Vagina (tissue), 2 donors: ENCODE data around the gene PWWP2B. TPM values are rescaled to one million over a fixed set of nuclear protein-coding genes. Genes with fewer than 3 reads are reported as not detected.

Experiments used
- DNase-seq, 2 donors: peaks; one replicate each; pipeline ENCODE4 v3.0.0-alpha.2; 2017; ENCODE audit errors: extremely low spot score in 2 of 2
- H3K27ac ChIP-seq: fragments of 200-600 bp; sonication (generic); one replicate; pipeline ENCODE4 v1.5.1; 2019
- H3K27me3 ChIP-seq: fragments of 200-600 bp; sonication (generic); one replicate; pipeline ENCODE4 v1.5.1; 2019
- H3K36me3 ChIP-seq, 2 donors: fragments of 200-600 bp; sonication (generic); one replicate each; pipeline ENCODE4 v1.5.1; 2017 to 2019
- H3K4me1 ChIP-seq: fragments of 200-600 bp; sonication (generic); one replicate; pipeline ENCODE4 v1.5.1; 2019
- H3K4me3 ChIP-seq, 2 donors: fragments of 200-600 bp; sonication (generic); 1 replicate in 1 of 2; 2 replicates in 1 of 2; pipeline ENCODE4 v1.5.1; 2016 to 2019
- H3K9me3 ChIP-seq: fragments of 200-600 bp; sonication (generic); one replicate; pipeline ENCODE4 v1.5.1; 2019
- POLR2A ChIP-seq, 2 donors: fragments of 450-650 bp; IDR thresholded peaks; one replicate each; pipeline ENCODE4 v1.6.1; 2017; ENCODE audit warnings: antibody characterized with exemption in 2 of 2, mild to moderate bottlenecking in 2 of 2, moderate library complexity in 2 of 2
- POLR2AphosphoS5 ChIP-seq, 2 donors: sonication (generic); formaldehyde crosslinking; IDR thresholded peaks; one replicate each; pipeline ENCODE4 v1.9.0; 2017; ENCODE audit warnings: antibody characterized with exemption in 2 of 2, mild to moderate bottlenecking in 2 of 2, low read depth in 1 of 2; ENCODE audit not compliant: insufficient read depth in 1 of 2
- intact Hi-C: fragments of 100-400 bp; cut with DNase I; formaldehyde crosslinking; loops from one replicate; pipeline ENCODE4 v1.15.1; 2023
- total RNA-seq: library from RNA; depleted of rRNA; stranded (reverse); fragments of >200 nt; gene quantifications from one replicate; pipeline ENCODE4 v1.2.3, GENCODE V29; 2016
- TF ChIP-seq, protein P1 (sequence below), 3 experiments: fragments of 450-650 bp in 2 of 3; fragments of 200-600 bp in 1 of 3; sonication (generic) in 1 of 3; IDR thresholded peaks; one replicate each; pipeline ENCODE4 v1.5.1; 2017 to 2019; ENCODE audit warnings: antibody characterized with exemption in 3 of 3, mild to moderate bottlenecking in 2 of 3, moderate library complexity in 2 of 3

Gene PWWP2B
- total RNA-seq, 1 donor from 2014 or later: 14.7 TPM

DNA sequence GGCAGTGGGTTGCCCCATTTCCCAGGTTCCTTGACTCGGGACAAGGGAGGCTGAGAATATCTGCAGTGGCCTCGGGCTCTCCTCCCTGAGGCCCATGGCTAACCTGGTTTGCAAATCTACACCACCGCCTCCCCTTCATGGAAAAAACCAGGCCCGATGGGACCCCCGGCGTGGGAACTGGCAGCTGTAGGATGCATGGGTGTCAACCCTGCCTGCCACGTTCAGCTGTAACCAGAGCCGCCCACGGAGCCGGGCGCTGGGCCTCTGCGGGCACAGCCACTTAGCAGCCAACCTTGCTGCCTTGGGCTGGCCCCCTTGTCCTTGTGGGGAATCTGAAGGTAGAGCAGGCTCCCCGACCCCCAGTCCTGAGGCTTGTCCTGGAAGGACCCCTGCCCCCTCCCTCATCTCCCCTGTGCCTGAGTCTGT lies 1.6 kb downstream of the PWWP2B start:
- Histone ChIP-seq H3K4me1 (peaks cover 68% of the 10 kb centered on the region), H3K4me3 (peak overlapping the region; percentile 77 to 80)
- no peak for DNase-seq

GRCh38 chr10:132399117-132400035 lies 2.4 kb downstream of the PWWP2B start:
- no peaks in the 10 kb centered on the region for H3K9me3 ChIP-seq
- no peak for TF ChIP-seq POLR2AphosphoS5 (IDR thresholded peaks at IDR 0.05; ENCODE audit: insufficient read depth in 1 of 2, low read depth in 1 of 2)
- TF ChIP-seq, protein P1, sequence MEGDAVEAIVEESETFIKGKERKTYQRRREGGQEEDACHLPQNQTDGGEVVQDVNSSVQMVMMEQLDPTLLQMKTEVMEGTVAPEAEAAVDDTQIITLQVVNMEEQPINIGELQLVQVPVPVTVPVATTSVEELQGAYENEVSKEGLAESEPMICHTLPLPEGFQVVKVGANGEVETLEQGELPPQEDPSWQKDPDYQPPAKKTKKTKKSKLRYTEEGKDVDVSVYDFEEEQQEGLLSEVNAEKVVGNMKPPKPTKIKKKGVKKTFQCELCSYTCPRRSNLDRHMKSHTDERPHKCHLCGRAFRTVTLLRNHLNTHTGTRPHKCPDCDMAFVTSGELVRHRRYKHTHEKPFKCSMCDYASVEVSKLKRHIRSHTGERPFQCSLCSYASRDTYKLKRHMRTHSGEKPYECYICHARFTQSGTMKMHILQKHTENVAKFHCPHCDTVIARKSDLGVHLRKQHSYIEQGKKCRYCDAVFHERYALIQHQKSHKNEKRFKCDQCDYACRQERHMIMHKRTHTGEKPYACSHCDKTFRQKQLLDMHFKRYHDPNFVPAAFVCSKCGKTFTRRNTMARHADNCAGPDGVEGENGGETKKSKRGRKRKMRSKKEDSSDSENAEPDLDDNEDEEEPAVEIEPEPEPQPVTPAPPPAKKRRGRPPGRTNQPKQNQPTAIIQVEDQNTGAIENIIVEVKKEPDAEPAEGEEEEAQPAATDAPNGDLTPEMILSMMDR (IDR thresholded peaks at IDR 0.05): no peak
- no peak for TF ChIP-seq POLR2A (IDR thresholded peaks at IDR 0.05)
- H3K36me3 ChIP-seq: no peaks in the 10 kb centered on the region
- no peak overlapping the region for H3K4me3 ChIP-seq
- DNase-seq: no peak
- H3K4me1 ChIP-seq: peaks cover 75% of the 10 kb centered on the region
- intact Hi-C loops: loop anchor here (10.0 kb wide), 1 partner anchor 235 kb away; no protein-coding TSS in a partner anchor
- H3K27me3 ChIP-seq: no peaks in the 10 kb centered on the region
- H3K27ac ChIP-seq: peak overlapping the region; percentile 53

More for the DNA sequence above, 1.6 kb downstream of the PWWP2B start:
- no peaks in the 10 kb centered on the region for H3K27me3 ChIP-seq
- no peaks in the 10 kb centered on the region for H3K9me3 ChIP-seq
- intact Hi-C loops: loop anchor here (10.0 kb wide), 1 partner anchor 236 kb away; no protein-coding TSS in a partner anchor
- H3K36me3 ChIP-seq: no peaks in the 10 kb centered on the region
- TF ChIP-seq POLR2AphosphoS5 (IDR thresholded peaks at IDR 0.05; ENCODE audit: insufficient read depth in 1 of 2, low read depth in 1 of 2) (no peak), POLR2A (IDR thresholded peaks at IDR 0.05) (no peak)
- TF ChIP-seq, protein P1 (IDR thresholded peaks at IDR 0.05): no peak
- peak overlapping the region; percentile 94 for H3K27ac ChIP-seq

DNA sequence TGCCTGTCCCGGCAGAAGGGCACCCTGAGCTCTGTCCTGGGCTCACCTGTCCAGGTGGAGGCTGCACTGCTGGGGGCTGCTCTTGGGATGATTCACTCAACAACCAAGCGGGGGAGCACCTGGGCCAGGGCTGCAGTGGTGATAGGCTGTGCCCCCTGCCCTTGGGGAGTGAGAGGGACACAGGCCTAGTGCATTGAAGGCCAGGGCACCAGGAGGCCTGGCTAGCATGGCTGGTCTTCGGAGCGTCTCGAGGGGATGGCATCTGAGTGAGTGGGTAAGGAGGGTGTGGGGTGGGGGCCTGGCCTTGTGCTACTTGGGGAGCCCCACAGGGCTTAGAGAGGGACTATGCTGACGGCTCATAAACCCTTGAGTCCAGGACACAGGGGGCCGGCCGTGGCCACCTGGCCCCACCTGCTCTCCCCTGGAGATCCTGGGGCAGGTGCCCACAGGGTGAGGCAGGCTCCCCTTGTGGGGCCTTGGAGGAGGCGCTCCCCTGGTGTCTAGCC lies 3.1 kb downstream of the PWWP2B start:
- intact Hi-C loops: no loop called here
- no peaks in the 10 kb centered on the region for H3K9me3 ChIP-seq
- DNase-seq: no peak
- H3K27ac ChIP-seq: peak overlapping the region; percentile 53
- TF ChIP-seq, protein P1 (IDR thresholded peaks at IDR 0.05): no peak
- TF ChIP-seq POLR2A (IDR thresholded peaks at IDR 0.05): no peak
- TF ChIP-seq POLR2AphosphoS5 (IDR thresholded peaks at IDR 0.05; ENCODE audit: insufficient read depth in 1 of 2, low read depth in 1 of 2): no peak
- no peak overlapping the region for H3K4me3 ChIP-seq
- H3K36me3 ChIP-seq: peaks cover 0 to 6% of the 10 kb centered on the region in 2 donors
- no peaks in the 10 kb centered on the region for H3K27me3 ChIP-seq
- peaks cover 72% of the 10 kb centered on the region for H3K4me1 ChIP-seq

GRCh38 chr10:132400547-132401151 lies 3.6 kb downstream of the PWWP2B start:
- no peak for DNase-seq
- Histone ChIP-seq H3K27me3 (no peaks in the 10 kb centered on the region), H3K4me3 (no peak overlapping the region), H3K4me1 (peaks cover 66% of the 10 kb centered on the region), H3K36me3 (peaks cover 0 to 11% of the 10 kb centered on the region in 2 donors), H3K27ac (peak overlapping the region; percentile 53), H3K9me3 (no peaks in the 10 kb centered on the region)
- intact Hi-C loops: no loop called here
- TF ChIP-seq, protein P1 (IDR thresholded peaks at IDR 0.05): no peak
